ENCODE measurements around the gene BRMS1L. TPM values are rescaled to one million over a fixed set of nuclear protein-coding genes. Genes with fewer than 3 reads are reported as not detected.

Gene BRMS1L
- polyA plus RNA-seq, 10 donors, result 18.3 to 24.1 (median 21.0) TPM

- DNase-seq, result no peak
These were observed 35.2 kb downstream of the BRMS1L start for GRCh38 chr14:35861204-35861868.

- DNase-seq, result no peak
These were observed 39.6 kb downstream of the BRMS1L start for GRCh38 chr14:35865611-35866324.

GRCh38 chr14:35866595-35867279 lies 40.6 kb downstream of the BRMS1L start:
- DNase-seq, result no peak

GRCh38 chr14:35867280-35867629 lies 41.1 kb downstream of the BRMS1L start:
- peak in 1 of 3 donors; percentile 11 for DNase-seq

- no peak for DNase-seq
These were observed 49.2 kb downstream of the BRMS1L start for GRCh38 chr14:35875296-35875695.

GRCh38 chr14:35877276-35877675 lies 51.1 kb downstream of the BRMS1L start:
- DNase-seq, result no peak

- DNase-seq, result peak; percentile 75 to 85 (median 78)
These were observed 52.4 kb downstream of the BRMS1L start for GRCh38 chr14:35878272-35879150.

- DNase-seq, result peak in 1 of 3 donors; percentile 15
These were observed 53.1 kb downstream of the BRMS1L start for GRCh38 chr14:35879151-35879648.

- DNase-seq, result peak in 1 of 3 donors; percentile 16
These were observed 53.6 kb downstream of the BRMS1L start for GRCh38 chr14:35879654-35880249.

- no peak for DNase-seq
These were observed 55.1 kb downstream of the BRMS1L start for GRCh38 chr14:35881280-35881679.

- DNase-seq, result peak in 1 of 3 donors; percentile 25
These were observed 57.6 kb downstream of the BRMS1L start for GRCh38 chr14:35883677-35884293.

GRCh38 chr14:35890308-35890707 lies 64.2 kb downstream of the BRMS1L start:
- DNase-seq, result no peak

GRCh38 chr14:35895256-35895655 lies 69.1 kb downstream of the BRMS1L start:
- DNase-seq, result no peak

GRCh38 chr14:35897616-35898111 lies 71.5 kb downstream of the BRMS1L start:
- no peak for DNase-seq

GRCh38 chr14:35898217-35898775 lies 72.2 kb downstream of the BRMS1L start:
- no peak for DNase-seq

GRCh38 chr14:35900741-35901140 lies 74.6 kb downstream of the BRMS1L start:
- DNase-seq, result no peak

GRCh38 chr14:35909665-35910064 lies 83.5 kb downstream of the BRMS1L start:
- DNase-seq, result no peak

GRCh38 chr14:35910191-35910590 lies 84.1 kb downstream of the BRMS1L start:
- DNase-seq, result no peak

GRCh38 chr14:35911097-35911496 lies 85.0 kb downstream of the BRMS1L start:
- DNase-seq, result no peak

GRCh38 chr14:35915185-35915584 lies 89.0 kb downstream of the BRMS1L start:
- no peak for DNase-seq

Measured in muscle of back (tissue), 11 donors.